HEK293 (cell line): ENCODE data around the gene FAM234B.

Experiments used
- EGR2 ChIP-seq: fragments of 450-650 bp; formaldehyde crosslinking; IDR thresholded peaks from 2 replicates; pipeline ENCODE4 v1.5.1; 2016; ENCODE audit warnings: low read depth, missing biosample characterization, missing genetic modification characterization
- ZNF121 ChIP-seq: fragments of 450-650 bp; formaldehyde crosslinking; IDR thresholded peaks from 2 replicates; pipeline ENCODE4 v1.5.1; 2016; ENCODE audit warnings: missing biosample characterization, missing genetic modification characterization
- ZNF2 ChIP-seq: fragments of 450-650 bp; formaldehyde crosslinking; IDR thresholded peaks from 2 replicates; pipeline ENCODE4 v1.5.1; 2016; ENCODE audit warnings: missing biosample characterization, missing genetic modification characterization
- ZNF311 ChIP-seq: fragments of 450-650 bp; formaldehyde crosslinking; IDR thresholded peaks from 2 replicates; pipeline ENCODE4 v1.5.1; 2017; ENCODE audit warnings: missing biosample characterization, missing genetic modification characterization, borderline replicate concordance
- ZNF335 ChIP-seq: fragments of 450-650 bp; formaldehyde crosslinking; conservative IDR thresholded peaks from 2 replicates; pipeline ENCODE4 v1.5.1; 2016; ENCODE audit warnings: missing biosample characterization, missing genetic modification characterization
- ZNF354C ChIP-seq: fragments of 450-650 bp; formaldehyde crosslinking; IDR thresholded peaks from 2 replicates; pipeline ENCODE4 v1.5.1; 2016; ENCODE audit warnings: missing biosample characterization, missing genetic modification characterization, low read depth, borderline replicate concordance
- ZNF707 ChIP-seq: fragments of 450-650 bp; formaldehyde crosslinking; IDR thresholded peaks from 2 replicates; pipeline ENCODE4 v1.5.1; 2016; ENCODE audit warnings: missing biosample characterization, missing genetic modification characterization
- ZNF830 ChIP-seq: fragments of 450-650 bp; IDR thresholded peaks from 2 replicates; pipeline ENCODE4 v1.5.0; 2018; ENCODE audit warnings: missing biosample characterization, missing genetic modification characterization, low read depth, mild to moderate bottlenecking, moderate library complexity
- ZSCAN16 ChIP-seq: fragments of 450-650 bp; formaldehyde crosslinking; IDR thresholded peaks from 2 replicates; pipeline ENCODE4 v1.5.1; 2016; ENCODE audit warnings: missing biosample characterization, missing genetic modification characterization
- TF ChIP-seq, protein P1 (sequence below): fragments of 450-650 bp; formaldehyde crosslinking; IDR thresholded peaks from 2 replicates; pipeline ENCODE4 v1.5.1; 2016; ENCODE audit warnings: missing biosample characterization, missing genetic modification characterization
- TF ChIP-seq, protein P2 (sequence below): sonication (generic); formaldehyde crosslinking; IDR thresholded peaks from 2 replicates; pipeline ENCODE4 v1.8.1; 2022; ENCODE audit warnings: mild to moderate bottlenecking, moderate library complexity, missing genetic modification reagents
- TF ChIP-seq, protein P3 (sequence below): fragments of 450-650 bp; formaldehyde crosslinking; IDR thresholded peaks from 2 replicates; pipeline ENCODE4 v1.5.1; 2016; ENCODE audit warnings: missing biosample characterization, missing genetic modification characterization

DNA sequence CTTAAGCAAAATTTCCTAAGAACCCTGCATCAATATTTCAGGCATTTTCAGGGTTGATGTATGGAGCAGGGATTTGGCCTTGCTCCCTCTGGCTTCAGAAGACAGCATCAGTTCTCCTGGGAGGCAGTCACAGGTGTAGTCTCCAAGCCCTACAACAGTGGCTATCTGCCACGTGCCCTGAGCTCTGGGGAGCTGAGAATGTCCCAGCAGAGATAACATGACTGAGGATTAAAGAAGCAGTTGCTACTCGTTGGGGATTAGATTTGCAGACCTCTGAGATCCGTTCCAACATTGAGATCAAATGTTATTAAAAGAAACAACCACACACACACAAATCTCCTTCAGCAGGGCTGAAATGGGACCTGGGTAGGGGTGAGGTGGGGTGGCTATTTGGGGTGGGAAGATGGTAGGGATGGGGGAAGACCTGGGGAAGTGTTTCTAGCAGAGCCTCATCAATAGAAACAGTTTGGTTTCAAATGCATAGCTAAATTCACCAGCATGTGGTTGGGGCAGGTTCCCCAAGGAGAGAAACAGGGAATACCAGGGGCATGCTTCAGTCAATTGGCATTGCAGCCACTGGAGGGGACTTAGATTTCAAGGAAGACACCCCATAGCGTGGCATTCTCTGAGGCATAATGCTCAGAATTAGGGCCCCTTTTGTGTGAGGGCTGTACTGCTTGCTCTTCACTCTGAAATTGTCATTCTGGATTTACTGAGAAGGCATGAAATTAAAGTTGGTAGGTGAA is 15.2 kb upstream of the FAM234B start:
- no peak for TF ChIP-seq ZNF121 (tag by site-specific recombination)
- TF ChIP-seq ZNF354C: no peak
- TF ChIP-seq ZNF311 (tag by site-specific recombination): no peak
- TF ChIP-seq, protein P1, sequence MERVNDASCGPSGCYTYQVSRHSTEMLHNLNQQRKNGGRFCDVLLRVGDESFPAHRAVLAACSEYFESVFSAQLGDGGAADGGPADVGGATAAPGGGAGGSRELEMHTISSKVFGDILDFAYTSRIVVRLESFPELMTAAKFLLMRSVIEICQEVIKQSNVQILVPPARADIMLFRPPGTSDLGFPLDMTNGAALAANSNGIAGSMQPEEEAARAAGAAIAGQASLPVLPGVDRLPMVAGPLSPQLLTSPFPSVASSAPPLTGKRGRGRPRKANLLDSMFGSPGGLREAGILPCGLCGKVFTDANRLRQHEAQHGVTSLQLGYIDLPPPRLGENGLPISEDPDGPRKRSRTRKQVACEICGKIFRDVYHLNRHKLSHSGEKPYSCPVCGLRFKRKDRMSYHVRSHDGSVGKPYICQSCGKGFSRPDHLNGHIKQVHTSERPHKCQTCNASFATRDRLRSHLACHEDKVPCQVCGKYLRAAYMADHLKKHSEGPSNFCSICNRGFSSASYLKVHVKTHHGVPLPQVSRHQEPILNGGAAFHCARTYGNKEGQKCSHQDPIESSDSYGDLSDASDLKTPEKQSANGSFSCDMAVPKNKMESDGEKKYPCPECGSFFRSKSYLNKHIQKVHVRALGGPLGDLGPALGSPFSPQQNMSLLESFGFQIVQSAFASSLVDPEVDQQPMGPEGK: no peak
- TF ChIP-seq, protein P2, sequence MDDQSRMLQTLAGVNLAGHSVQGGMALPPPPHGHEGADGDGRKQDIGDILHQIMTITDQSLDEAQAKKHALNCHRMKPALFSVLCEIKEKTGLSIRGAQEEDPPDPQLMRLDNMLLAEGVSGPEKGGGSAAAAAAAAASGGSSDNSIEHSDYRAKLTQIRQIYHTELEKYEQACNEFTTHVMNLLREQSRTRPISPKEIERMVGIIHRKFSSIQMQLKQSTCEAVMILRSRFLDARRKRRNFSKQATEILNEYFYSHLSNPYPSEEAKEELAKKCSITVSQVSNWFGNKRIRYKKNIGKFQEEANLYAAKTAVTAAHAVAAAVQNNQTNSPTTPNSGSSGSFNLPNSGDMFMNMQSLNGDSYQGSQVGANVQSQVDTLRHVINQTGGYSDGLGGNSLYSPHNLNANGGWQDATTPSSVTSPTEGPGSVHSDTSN (CRISPR knock-in tag): no peak
- TF ChIP-seq ZNF335 (tag by site-specific recombination): no peak
- TF ChIP-seq, protein P3, sequence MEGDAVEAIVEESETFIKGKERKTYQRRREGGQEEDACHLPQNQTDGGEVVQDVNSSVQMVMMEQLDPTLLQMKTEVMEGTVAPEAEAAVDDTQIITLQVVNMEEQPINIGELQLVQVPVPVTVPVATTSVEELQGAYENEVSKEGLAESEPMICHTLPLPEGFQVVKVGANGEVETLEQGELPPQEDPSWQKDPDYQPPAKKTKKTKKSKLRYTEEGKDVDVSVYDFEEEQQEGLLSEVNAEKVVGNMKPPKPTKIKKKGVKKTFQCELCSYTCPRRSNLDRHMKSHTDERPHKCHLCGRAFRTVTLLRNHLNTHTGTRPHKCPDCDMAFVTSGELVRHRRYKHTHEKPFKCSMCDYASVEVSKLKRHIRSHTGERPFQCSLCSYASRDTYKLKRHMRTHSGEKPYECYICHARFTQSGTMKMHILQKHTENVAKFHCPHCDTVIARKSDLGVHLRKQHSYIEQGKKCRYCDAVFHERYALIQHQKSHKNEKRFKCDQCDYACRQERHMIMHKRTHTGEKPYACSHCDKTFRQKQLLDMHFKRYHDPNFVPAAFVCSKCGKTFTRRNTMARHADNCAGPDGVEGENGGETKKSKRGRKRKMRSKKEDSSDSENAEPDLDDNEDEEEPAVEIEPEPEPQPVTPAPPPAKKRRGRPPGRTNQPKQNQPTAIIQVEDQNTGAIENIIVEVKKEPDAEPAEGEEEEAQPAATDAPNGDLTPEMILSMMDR (tag by site-specific recombination): no peak
- TF ChIP-seq ZNF830 (tag by site-specific recombination): no peak
- TF ChIP-seq EGR2 (tag by site-specific recombination): no peak
- TF ChIP-seq ZSCAN16 (tag by site-specific recombination): no peak
- TF ChIP-seq ZNF2 (tag by site-specific recombination): no peak
- no peak for TF ChIP-seq ZNF707 (tag by site-specific recombination)
